ENCODE measurements around the gene ZG16. TPM values are rescaled to one million over a fixed set of nuclear protein-coding genes. Genes with fewer than 3 reads are reported as not detected.

ZG16 gene
- total and polyA plus RNA-seq, 9 of the 15 experiments (the other 6 are each of a cell fraction or from before 2014, with no cell fraction given): 0.04 TPM; not detected in 8

DNA sequence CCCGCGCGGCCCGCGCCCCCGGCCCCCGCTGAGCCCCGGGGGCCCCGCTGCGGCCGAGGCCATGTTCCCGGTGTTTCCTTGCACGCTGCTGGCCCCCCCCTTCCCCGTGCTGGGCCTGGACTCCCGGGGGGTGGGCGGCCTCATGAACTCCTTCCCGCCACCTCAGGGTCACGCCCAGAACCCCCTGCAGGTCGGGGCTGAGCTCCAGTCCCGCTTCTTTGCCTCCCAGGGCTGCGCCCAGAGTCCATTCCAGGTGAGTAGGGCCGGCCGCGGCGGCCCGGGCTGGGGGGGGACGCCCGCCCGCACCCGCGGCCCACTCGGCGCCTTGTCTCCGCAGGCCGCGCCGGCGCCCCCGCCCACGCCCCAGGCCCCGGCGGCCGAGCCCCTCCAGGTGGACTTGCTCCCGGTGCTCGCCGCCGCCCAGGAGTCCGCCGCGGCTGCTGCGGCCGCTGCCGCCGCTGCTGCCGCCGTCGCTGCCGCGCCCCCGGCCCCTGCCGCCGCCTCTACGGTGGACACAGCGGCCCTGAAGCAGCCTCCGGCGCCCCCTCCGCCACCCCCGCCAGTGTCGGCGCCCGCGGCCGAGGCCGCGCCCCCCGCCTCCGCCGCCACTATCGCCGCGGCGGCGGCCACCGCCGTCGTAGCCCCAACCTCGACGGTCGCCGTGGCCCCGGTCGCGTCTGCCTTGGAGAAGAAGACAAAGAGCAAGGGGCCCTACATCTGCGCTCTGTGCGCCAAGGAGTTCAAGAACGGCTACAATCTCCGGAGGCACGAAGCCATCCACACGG, 28.8 kb downstream of the ZG16 start (continued):
- no peak for TF ChIP-seq JUND (IDR thresholded peaks at IDR 0.05; ENCODE audit: borderline replicate concordance, low read depth, low read length)
- TF ChIP-seq JUND (tag; IDR thresholded peaks at IDR 0.05; ENCODE audit: borderline replicate concordance, low read depth, low read length): no peak; the same call in 2 of the 3 replicates
- TF ChIP-seq SRSF9 (IDR thresholded peaks at IDR 0.05; ENCODE audit: borderline replicate concordance, low read depth, low read length): no peak
- peak; percentile 11 for TF ChIP-seq SUPT5H (IDR thresholded peaks at IDR 0.05)
- no peak for TF ChIP-seq STAT5B (CRISPR knock-in tag; IDR thresholded peaks at IDR 0.05)
- no peak for TF ChIP-seq ZNF121 (CRISPR knock-in tag; conservative IDR thresholded peaks at IDR 0.05)
- TF ChIP-seq, protein P1, sequence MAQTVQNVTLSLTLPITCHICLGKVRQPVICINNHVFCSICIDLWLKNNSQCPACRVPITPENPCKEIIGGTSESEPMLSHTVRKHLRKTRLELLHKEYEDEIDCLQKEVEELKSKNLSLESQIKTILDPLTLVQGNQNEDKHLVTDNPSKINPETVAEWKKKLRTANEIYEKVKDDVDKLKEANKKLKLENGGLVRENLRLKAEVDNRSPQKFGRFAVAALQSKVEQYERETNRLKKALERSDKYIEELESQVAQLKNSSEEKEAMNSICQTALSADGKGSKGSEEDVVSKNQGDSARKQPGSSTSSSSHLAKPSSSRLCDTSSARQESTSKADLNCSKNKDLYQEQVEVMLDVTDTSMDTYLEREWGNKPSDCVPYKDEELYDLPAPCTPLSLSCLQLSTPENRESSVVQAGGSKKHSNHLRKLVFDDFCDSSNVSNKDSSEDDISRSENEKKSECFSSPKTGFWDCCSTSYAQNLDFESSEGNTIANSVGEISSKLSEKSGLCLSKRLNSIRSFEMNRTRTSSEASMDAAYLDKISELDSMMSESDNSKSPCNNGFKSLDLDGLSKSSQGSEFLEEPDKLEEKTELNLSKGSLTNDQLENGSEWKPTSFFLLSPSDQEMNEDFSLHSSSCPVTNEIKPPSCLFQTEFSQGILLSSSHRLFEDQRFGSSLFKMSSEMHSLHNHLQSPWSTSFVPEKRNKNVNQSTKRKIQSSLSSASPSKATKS (CRISPR knock-in tag; IDR thresholded peaks at IDR 0.05): no peak
- TF ChIP-seq MYNN (IDR thresholded peaks at IDR 0.05): no peak
- no peak for TF ChIP-seq MYNN (CRISPR knock-in tag; IDR thresholded peaks at IDR 0.05)
- TF ChIP-seq CAMTA2 (CRISPR knock-in tag; conservative IDR thresholded peaks at IDR 0.05): no peak
- TF ChIP-seq SRSF3 (IDR thresholded peaks at IDR 0.05; ENCODE audit: insufficient read depth, low read length): no peak
- TF ChIP-seq, protein P2, sequence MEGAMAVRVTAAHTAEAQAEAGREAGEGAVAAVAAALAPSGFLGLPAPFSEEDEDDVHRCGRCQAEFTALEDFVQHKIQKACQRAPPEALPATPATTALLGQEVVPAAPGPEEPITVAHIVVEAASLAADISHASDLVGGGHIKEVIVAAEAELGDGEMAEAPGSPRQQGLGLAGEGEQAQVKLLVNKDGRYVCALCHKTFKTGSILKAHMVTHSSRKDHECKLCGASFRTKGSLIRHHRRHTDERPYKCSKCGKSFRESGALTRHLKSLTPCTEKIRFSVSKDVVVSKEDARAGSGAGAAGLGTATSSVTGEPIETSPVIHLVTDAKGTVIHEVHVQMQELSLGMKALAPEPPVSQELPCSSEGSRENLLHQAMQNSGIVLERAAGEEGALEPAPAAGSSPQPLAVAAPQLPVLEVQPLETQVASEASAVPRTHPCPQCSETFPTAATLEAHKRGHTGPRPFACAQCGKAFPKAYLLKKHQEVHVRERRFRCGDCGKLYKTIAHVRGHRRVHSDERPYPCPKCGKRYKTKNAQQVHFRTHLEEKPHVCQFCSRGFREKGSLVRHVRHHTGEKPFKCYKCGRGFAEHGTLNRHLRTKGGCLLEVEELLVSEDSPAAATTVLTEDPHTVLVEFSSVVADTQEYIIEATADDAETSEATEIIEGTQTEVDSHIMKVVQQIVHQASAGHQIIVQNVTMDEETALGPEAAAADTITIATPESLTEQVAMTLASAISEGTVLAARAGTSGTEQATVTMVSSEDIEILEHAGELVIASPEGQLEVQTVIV (CRISPR knock-in tag; IDR thresholded peaks at IDR 0.05; ENCODE audit: borderline replicate concordance): no peak
- no peak for TF ChIP-seq BRCA1 (IDR thresholded peaks at IDR 0.05)
- no peak for TF ChIP-seq BRCA1 (CRISPR knock-in tag; IDR thresholded peaks at IDR 0.05)
- no peak for TF ChIP-seq SMARCB1 (IDR thresholded peaks at IDR 0.05; ENCODE audit: insufficient read length, low read depth)
- peak; percentile 12 for TF ChIP-seq CCNT2 (IDR thresholded peaks at IDR 0.05; ENCODE audit: borderline replicate concordance, extremely low read depth, insufficient read length, low read depth, low read length)
- TF ChIP-seq, protein P3, sequence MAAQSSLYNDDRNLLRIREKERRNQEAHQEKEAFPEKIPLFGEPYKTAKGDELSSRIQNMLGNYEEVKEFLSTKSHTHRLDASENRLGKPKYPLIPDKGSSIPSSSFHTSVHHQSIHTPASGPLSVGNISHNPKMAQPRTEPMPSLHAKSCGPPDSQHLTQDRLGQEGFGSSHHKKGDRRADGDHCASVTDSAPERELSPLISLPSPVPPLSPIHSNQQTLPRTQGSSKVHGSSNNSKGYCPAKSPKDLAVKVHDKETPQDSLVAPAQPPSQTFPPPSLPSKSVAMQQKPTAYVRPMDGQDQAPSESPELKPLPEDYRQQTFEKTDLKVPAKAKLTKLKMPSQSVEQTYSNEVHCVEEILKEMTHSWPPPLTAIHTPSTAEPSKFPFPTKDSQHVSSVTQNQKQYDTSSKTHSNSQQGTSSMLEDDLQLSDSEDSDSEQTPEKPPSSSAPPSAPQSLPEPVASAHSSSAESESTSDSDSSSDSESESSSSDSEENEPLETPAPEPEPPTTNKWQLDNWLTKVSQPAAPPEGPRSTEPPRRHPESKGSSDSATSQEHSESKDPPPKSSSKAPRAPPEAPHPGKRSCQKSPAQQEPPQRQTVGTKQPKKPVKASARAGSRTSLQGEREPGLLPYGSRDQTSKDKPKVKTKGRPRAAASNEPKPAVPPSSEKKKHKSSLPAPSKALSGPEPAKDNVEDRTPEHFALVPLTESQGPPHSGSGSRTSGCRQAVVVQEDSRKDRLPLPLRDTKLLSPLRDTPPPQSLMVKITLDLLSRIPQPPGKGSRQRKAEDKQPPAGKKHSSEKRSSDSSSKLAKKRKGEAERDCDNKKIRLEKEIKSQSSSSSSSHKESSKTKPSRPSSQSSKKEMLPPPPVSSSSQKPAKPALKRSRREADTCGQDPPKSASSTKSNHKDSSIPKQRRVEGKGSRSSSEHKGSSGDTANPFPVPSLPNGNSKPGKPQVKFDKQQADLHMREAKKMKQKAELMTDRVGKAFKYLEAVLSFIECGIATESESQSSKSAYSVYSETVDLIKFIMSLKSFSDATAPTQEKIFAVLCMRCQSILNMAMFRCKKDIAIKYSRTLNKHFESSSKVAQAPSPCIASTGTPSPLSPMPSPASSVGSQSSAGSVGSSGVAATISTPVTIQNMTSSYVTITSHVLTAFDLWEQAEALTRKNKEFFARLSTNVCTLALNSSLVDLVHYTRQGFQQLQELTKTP (IDR thresholded peaks at IDR 0.05; ENCODE audit: low read depth in 1 of 2, partially characterized antibody in 2 of 2): no peak
- TF ChIP-seq ZNF124 (CRISPR knock-in tag; IDR thresholded peaks at IDR 0.05): no peak
- no peak for TF ChIP-seq ZNF143 (CRISPR knock-in tag; IDR thresholded peaks at IDR 0.05)
